WTC11 (cell line): ENCODE data around the gene MORN1. TPM values are rescaled to one million over a fixed set of nuclear protein-coding genes. Genes with fewer than 3 reads are reported as not detected.

Source experiments
- ATAC-seq: fragments of 200-7000 bp; cut with Tn5 transposase; 2 replicates; pipeline ENCODE4 v1.10.0; 2021; ENCODE audit warnings: mild to moderate bottlenecking, moderate library complexity
- CTCF ChIA-PET: fragments of 300-600 bp; sonication (Branson Sonifier 250); formaldehyde crosslinking; loops from one replicate; lab custom pipeline; 2021; ENCODE audit warnings: antibody characterized with exemption; lab: Charles Lee
- POLR2A ChIA-PET: fragments of 350-600 bp; sonication (Branson Sonifier 250); formaldehyde crosslinking; loops from one replicate; lab custom pipeline; 2021; ENCODE audit warnings: antibody characterized with exemption; lab: Charles Lee
- DNase-seq: peaks from one replicate; pipeline ENCODE4 v3.0.0; 2021; ENCODE audit warnings: low spot score
- H3K27ac Mint-ChIP-seq: 2 replicates; pipeline ENCODE4 v1.8.0; 2021; ENCODE audit warnings: mixed read lengths
- H3K27me3 Mint-ChIP-seq: 2 replicates; pipeline ENCODE4 v1.8.0; 2021; ENCODE audit warnings: low read depth, mild to moderate bottlenecking, moderate library complexity, mixed read lengths
- H3K36me3 Mint-ChIP-seq: 2 replicates; pipeline ENCODE4 v1.8.0; 2021; ENCODE audit warnings: mixed read lengths
- H3K4me1 Mint-ChIP-seq: 2 replicates; pipeline ENCODE4 v1.8.0; 2022; ENCODE audit warnings: mixed read lengths
- H3K4me3 Mint-ChIP-seq: 2 replicates; pipeline ENCODE4 v1.8.0; 2021; ENCODE audit warnings: mild to moderate bottlenecking, moderate library complexity, mixed read lengths
- H3K9me3 Mint-ChIP-seq: 2 replicates; pipeline ENCODE4 v1.8.0; 2021; ENCODE audit warnings: mixed read lengths
- CBFB ChIP-seq: sonication (generic); formaldehyde crosslinking; IDR thresholded peaks from 2 replicates; pipeline ENCODE4 v1.8.1; 2022; ENCODE audit warnings: mild to moderate bottlenecking, low read depth, missing genetic modification reagents
- CREM ChIP-seq: sonication (generic); formaldehyde crosslinking; IDR thresholded peaks from 2 replicates; pipeline ENCODE4 v1.8.1; 2022; ENCODE audit warnings: mild to moderate bottlenecking, missing genetic modification reagents, moderate library complexity
- E2F4 ChIP-seq: sonication (generic); formaldehyde crosslinking; IDR thresholded peaks from 2 replicates; pipeline ENCODE4 v1.8.1; 2022; ENCODE audit warnings: low read depth, mild to moderate bottlenecking, moderate library complexity, missing genetic modification reagents, borderline replicate concordance
- EMX1 ChIP-seq: fragments of 250-450 bp; sonication (Bioruptor Pico); IDR thresholded peaks from 2 replicates; pipeline ENCODE4 v1.8.0; 2021; ENCODE audit warnings: mild to moderate bottlenecking
- FOXJ3 ChIP-seq: sonication (generic); formaldehyde crosslinking; IDR thresholded peaks from 2 replicates; pipeline ENCODE4 v1.9.0; 2021; ENCODE audit warnings: missing genetic modification reagents, mild to moderate bottlenecking, borderline replicate concordance
- FOXP4 ChIP-seq: sonication (generic); formaldehyde crosslinking; IDR thresholded peaks from 2 replicates; pipeline ENCODE4 v1.8.0; 2022; ENCODE audit warnings: mild to moderate bottlenecking, missing genetic modification reagents
- GTF2I ChIP-seq: fragments of 250-450 bp; sonication (Bioruptor Pico); conservative IDR thresholded peaks from 2 replicates; pipeline ENCODE4 v1.4.0; 2021; ENCODE audit warnings: mild to moderate bottlenecking
- JUN ChIP-seq: sonication (generic); formaldehyde crosslinking; IDR thresholded peaks from 2 replicates; pipeline ENCODE4 v1.8.0; 2023; ENCODE audit warnings: mild to moderate bottlenecking, missing genetic modification reagents
- MAX ChIP-seq: sonication (generic); formaldehyde crosslinking; IDR thresholded peaks from 2 replicates; pipeline ENCODE4 v1.8.0; 2022; ENCODE audit warnings: mild to moderate bottlenecking, missing genetic modification reagents
- MYBL2 ChIP-seq: sonication (generic); formaldehyde crosslinking; IDR thresholded peaks from 2 replicates; pipeline ENCODE4 v1.8.1; 2023; ENCODE audit warnings: mild to moderate bottlenecking, moderate library complexity, missing genetic modification reagents
- NFATC4 ChIP-seq: fragments of 250-450 bp; sonication (Bioruptor Pico); IDR thresholded peaks from 2 replicates; pipeline ENCODE4 v1.9.0; 2021; ENCODE audit warnings: mild to moderate bottlenecking
- NFE2L1 ChIP-seq: sonication (generic); formaldehyde crosslinking; IDR thresholded peaks from 2 replicates; pipeline ENCODE4 v1.8.1; 2023; ENCODE audit warnings: missing genetic modification reagents
- NR1H2 ChIP-seq: sonication (generic); formaldehyde crosslinking; IDR thresholded peaks from 2 replicates; pipeline ENCODE4 v1.9.0; 2021; ENCODE audit warnings: mild to moderate bottlenecking, moderate library complexity, missing genetic modification reagents
- NR3C1 ChIP-seq: sonication (generic); formaldehyde crosslinking; conservative IDR thresholded peaks from 2 replicates; pipeline ENCODE4 v1.8.1; 2023; ENCODE audit warnings: low read depth, mild to moderate bottlenecking, missing genetic modification reagents
- PRDM15 ChIP-seq: sonication (generic); formaldehyde crosslinking; IDR thresholded peaks from 2 replicates; pipeline ENCODE4 v1.8.0; 2022; ENCODE audit warnings: missing genetic modification reagents
- RELA ChIP-seq: sonication (generic); formaldehyde crosslinking; IDR thresholded peaks from 2 replicates; pipeline ENCODE4 v1.8.1; 2022; ENCODE audit warnings: missing genetic modification reagents, mild to moderate bottlenecking, borderline replicate concordance
- TEAD1 ChIP-seq: sonication (generic); formaldehyde crosslinking; IDR thresholded peaks from 2 replicates; pipeline ENCODE4 v1.8.0; 2022; ENCODE audit warnings: mild to moderate bottlenecking, missing genetic modification reagents
- ZMAT4 ChIP-seq: fragments of 250-450 bp; sonication (Bioruptor Pico); IDR thresholded peaks from 2 replicates; pipeline ENCODE4 v1.9.0; 2021; ENCODE audit warnings: mild to moderate bottlenecking
- ZNF232 ChIP-seq: sonication (generic); formaldehyde crosslinking; IDR thresholded peaks from 2 replicates; pipeline ENCODE4 v1.8.0; 2022; ENCODE audit warnings: mild to moderate bottlenecking, missing genetic modification reagents
- ZNF396 ChIP-seq: fragments of 250-450 bp; sonication (Bioruptor Pico); IDR thresholded peaks from 2 replicates; pipeline ENCODE4 v1.8.0; 2021; ENCODE audit warnings: mild to moderate bottlenecking, moderate library complexity, borderline replicate concordance
- ZNF512 ChIP-seq: sonication (generic); formaldehyde crosslinking; IDR thresholded peaks from 2 replicates; pipeline ENCODE4 v1.8.1; 2022; ENCODE audit warnings: missing genetic modification reagents, borderline replicate concordance
- total RNA-seq: library from RNA; stranded (reverse); gene quantifications from 3 replicates; pipeline ENCODE4 v1.2.3, GENCODE V29; 2021

MORN1 gene
- total RNA-seq, 1 experiment from 2014 or later: 14.5 TPM

GRCh38 chr1:2381741-2382620, 9.4 kb downstream of the MORN1 start (continued):
- TF ChIP-seq FOXP4 (no peak), MAX (0 out of 2 replicates have a peak, but pooled peaks have one; percentile 33), CBFB (CRISPR knock-in tag) (no peak), NR1H2 (CRISPR knock-in tag) (no peak)

- Mint-ChIP-seq H3K27me3 (no peaks in the 10 kb centered on the region), H3K27ac (no peak overlapping the region), H3K9me3 (no peaks in the 10 kb centered on the region), H3K4me1 (no peaks in the 10 kb centered on the region), H3K36me3 (no peaks in the 10 kb centered on the region), H3K4me3 (no peak overlapping the region)
- DNase-seq: no peak
- TF ChIP-seq PRDM15: 0 out of 2 replicates have a peak, but pooled peaks have one; percentile 16
- TF ChIP-seq RELA (CRISPR knock-in tag): no peak
- ChIA-PET POLR2A (interaction anchor here (1.0 to 1.1 kb wide), 3 partner anchors 59 to 186 kb away, joined by 3 to 6 read pairs (median 3); partner anchors contain the start of gene FAAP20), CTCF (interaction anchor here (0.6 to 6.4 kb wide), 54 partner anchors 9 to 336 kb away, joined by 3 to 170 read pairs (median 6); partner anchors contain the start of genes FAAP20, MORN1, PEX10 and RER1)
- ATAC-seq: no peak
These were observed 10.3 kb downstream of the MORN1 start for GRCh38 chr1:2380816-2381591.

- ChIA-PET POLR2A (interaction anchor here (0.5 kb wide), 1 partner anchor 190 kb away, joined by 3 read pairs; no protein-coding TSS in a partner anchor), CTCF (interaction anchor here (1.7 to 6.4 kb wide), 4 partner anchors 66 to 184 kb away, joined by 5 to 170 read pairs (median 79); partner anchors contain the start of gene FAAP20)
- H3K9me3 Mint-ChIP-seq: no peaks in the 10 kb centered on the region
- no peak overlapping the region for H3K4me3 Mint-ChIP-seq
- H3K27ac Mint-ChIP-seq: no peak overlapping the region
- H3K4me1 Mint-ChIP-seq: no peaks in the 10 kb centered on the region
- H3K27me3 Mint-ChIP-seq: no peaks in the 10 kb centered on the region
- ATAC-seq (no peak), DNase-seq (no peak)
- H3K36me3 Mint-ChIP-seq: no peaks in the 10 kb centered on the region
- TF ChIP-seq GTF2I (CRISPR knock-in tag) (no peak), NFATC4 (CRISPR knock-in tag) (no peak), ZNF512 (CRISPR knock-in tag) (no peak), CREM (CRISPR knock-in tag) (no peak), E2F4 (CRISPR knock-in tag) (no peak), EMX1 (no peak), NR3C1 (CRISPR knock-in tag) (no peak), JUN (CRISPR knock-in tag) (no peak), FOXJ3 (no peak), TEAD1 (CRISPR knock-in tag) (no peak), NFE2L1 (no peak), ZNF232 (CRISPR knock-in tag) (no peak), ZMAT4 (CRISPR knock-in tag) (no peak), ZNF396 (CRISPR knock-in tag) (no peak), MYBL2 (CRISPR knock-in tag) (no peak)
These were observed 11.5 kb downstream of the MORN1 start for GRCh38 chr1:2379733-2380404.
